ENCODE results near the gene TCF7L2.

The TCF7L2 gene

DNA sequence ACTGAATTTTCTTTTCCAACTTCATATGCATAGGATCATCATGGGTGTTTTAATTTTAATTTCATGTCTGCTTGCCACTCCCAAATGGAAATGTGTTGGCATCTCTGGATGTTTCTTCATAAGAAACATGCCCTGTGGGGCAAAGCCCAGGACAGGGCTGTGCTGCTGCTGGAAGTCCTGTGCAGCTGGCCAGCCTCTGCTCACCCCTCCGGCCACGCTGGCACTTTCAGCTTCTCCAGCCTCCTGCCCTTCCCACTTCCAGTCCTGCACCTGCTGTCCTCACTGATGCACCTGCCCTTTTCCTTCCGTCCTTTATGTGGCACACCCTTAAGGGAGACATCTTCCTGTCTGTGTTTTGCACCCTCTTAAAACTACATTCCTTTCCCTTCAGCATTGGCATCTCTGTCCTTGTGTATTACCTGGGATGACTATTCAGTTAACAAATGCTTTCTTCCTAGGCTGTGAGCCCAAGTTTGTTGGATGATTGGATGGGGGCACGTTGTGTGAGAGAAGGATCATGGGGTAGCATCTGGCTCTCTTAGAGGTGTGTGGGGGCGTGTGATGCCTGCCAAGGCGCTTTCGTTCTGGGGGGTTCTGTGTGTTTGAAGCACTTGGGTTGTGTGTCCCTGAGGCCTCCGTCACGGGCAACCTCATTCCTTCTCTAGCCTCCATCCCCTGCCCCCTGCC, 56.8 kb downstream of the TCF7L2 start:
- TF ChIP-seq, protein P1, sequence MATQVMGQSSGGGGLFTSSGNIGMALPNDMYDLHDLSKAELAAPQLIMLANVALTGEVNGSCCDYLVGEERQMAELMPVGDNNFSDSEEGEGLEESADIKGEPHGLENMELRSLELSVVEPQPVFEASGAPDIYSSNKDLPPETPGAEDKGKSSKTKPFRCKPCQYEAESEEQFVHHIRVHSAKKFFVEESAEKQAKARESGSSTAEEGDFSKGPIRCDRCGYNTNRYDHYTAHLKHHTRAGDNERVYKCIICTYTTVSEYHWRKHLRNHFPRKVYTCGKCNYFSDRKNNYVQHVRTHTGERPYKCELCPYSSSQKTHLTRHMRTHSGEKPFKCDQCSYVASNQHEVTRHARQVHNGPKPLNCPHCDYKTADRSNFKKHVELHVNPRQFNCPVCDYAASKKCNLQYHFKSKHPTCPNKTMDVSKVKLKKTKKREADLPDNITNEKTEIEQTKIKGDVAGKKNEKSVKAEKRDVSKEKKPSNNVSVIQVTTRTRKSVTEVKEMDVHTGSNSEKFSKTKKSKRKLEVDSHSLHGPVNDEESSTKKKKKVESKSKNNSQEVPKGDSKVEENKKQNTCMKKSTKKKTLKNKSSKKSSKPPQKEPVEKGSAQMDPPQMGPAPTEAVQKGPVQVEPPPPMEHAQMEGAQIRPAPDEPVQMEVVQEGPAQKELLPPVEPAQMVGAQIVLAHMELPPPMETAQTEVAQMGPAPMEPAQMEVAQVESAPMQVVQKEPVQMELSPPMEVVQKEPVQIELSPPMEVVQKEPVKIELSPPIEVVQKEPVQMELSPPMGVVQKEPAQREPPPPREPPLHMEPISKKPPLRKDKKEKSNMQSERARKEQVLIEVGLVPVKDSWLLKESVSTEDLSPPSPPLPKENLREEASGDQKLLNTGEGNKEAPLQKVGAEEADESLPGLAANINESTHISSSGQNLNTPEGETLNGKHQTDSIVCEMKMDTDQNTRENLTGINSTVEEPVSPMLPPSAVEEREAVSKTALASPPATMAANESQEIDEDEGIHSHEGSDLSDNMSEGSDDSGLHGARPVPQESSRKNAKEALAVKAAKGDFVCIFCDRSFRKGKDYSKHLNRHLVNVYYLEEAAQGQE (IDR thresholded peaks at IDR 0.05; ENCODE audit: insufficient read depth in 1 of 2, low read depth in 2 of 2, low read length in 2 of 2): no peak
- TF ChIP-seq SIN3A (IDR thresholded peaks at IDR 0.05; ENCODE audit: borderline replicate concordance, insufficient read depth, low read length) (no peak), POLR2AphosphoS5 (IDR thresholded peaks at IDR 0.05; ENCODE audit: low read depth, low read length) (no peak), FOXP2 (optimal IDR thresholded peaks at IDR 0.05; ENCODE audit: borderline replicate concordance, extremely low read depth, extremely low read length, insufficient read depth) (no peak), TAF1 (IDR thresholded peaks at IDR 0.05; ENCODE audit: borderline replicate concordance, insufficient read depth, low read length) (no peak)

DNA sequence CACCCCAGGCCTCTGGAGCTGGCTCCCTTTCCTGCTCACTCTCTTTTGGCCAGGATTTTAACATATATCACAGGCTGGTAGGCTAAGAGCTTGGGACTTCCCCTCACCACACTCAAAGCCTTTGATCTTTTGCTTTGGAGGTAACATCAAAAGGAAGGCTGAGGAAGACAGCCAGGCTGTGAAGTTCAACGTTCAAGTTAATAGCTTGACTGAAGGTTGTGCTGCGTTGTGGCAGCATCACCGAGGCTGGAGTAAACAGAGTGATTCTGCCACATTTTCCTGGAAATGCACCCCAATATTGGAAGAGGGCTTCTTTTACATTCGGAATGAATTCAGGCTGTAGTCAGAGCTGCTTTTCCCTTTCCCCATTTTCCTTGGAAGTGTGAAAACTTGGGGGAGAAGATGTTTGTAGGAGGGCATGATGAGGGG, 57.3 kb downstream of the TCF7L2 start:
- TF ChIP-seq TAF1 (IDR thresholded peaks at IDR 0.05; ENCODE audit: borderline replicate concordance, insufficient read depth, low read length): no peak
- no peak for TF ChIP-seq SIN3A (IDR thresholded peaks at IDR 0.05; ENCODE audit: borderline replicate concordance, insufficient read depth, low read length)
- TF ChIP-seq POLR2AphosphoS5 (IDR thresholded peaks at IDR 0.05; ENCODE audit: low read depth, low read length): no peak
- TF ChIP-seq, protein P1 (IDR thresholded peaks at IDR 0.05; ENCODE audit: insufficient read depth in 1 of 2, low read depth in 2 of 2, low read length in 2 of 2): no peak
- no peak for TF ChIP-seq FOXP2 (optimal IDR thresholded peaks at IDR 0.05; ENCODE audit: borderline replicate concordance, extremely low read depth, extremely low read length, insufficient read depth)

DNA sequence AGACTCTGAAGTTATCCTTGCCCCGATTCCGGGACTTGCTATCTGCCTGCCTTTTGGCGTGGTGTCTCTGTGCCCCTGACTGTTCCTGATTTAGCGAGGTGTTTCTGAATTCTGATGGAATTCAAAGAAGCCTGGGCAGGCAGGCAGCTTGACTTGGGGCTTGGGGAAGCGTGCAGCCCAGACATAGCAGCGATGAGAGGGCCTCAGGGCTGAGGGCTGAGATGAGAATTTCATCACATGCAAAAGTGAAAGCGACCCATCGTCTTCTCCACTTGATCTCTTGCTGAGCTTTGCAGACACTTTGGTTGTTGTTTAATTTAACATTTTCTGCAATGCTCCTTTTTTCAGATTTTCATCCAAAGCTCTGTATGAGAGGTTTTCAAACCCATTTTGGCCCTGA, 57.8 kb downstream of the TCF7L2 start:
- TF ChIP-seq POLR2AphosphoS5 (IDR thresholded peaks at IDR 0.05; ENCODE audit: low read depth, low read length) (no peak), FOXP2 (optimal IDR thresholded peaks at IDR 0.05; ENCODE audit: borderline replicate concordance, extremely low read depth, extremely low read length, insufficient read depth) (no peak), TAF1 (IDR thresholded peaks at IDR 0.05; ENCODE audit: borderline replicate concordance, insufficient read depth, low read length) (no peak), SIN3A (IDR thresholded peaks at IDR 0.05; ENCODE audit: borderline replicate concordance, insufficient read depth, low read length) (no peak)
- TF ChIP-seq, protein P1 (IDR thresholded peaks at IDR 0.05; ENCODE audit: insufficient read depth in 1 of 2, low read depth in 2 of 2, low read length in 2 of 2): no peak

DNA sequence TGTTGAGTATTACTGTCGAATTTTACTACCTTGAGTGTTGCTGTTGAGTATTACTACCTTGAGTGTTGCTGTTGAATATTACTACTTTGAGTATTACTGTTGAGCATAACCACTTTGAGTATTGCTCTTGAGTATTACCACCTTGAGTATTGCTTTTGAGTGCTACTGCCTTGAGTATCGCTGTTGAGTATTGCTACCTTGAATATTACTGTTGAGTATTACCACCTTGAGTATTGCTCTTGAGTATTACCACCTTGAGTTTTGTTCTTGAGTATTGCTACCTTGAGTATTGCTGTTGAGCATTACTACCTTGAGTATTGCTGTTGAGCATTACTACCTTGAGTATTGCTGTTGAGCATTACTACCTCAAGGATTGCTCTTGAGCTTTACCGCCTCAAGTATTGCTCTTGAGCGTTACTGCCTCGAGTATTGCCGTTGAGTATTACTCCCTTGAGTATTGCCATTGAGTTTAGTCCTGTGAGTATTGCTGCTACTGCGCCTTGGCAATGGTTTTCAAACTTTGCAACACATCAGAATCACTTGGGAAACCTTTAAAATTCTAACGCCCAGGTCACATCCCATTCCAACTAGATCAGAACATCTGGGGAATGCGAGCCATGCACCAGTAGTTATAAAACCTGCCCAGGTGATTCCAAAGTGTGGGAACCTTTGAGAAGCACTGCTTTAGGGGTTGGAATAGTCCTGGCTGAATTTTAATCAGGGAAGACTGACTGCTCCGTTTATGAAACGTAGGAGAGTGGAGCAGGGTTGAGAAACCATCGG, 61.7 kb downstream of the TCF7L2 start:
- no peak for TF ChIP-seq SIN3A (IDR thresholded peaks at IDR 0.05; ENCODE audit: borderline replicate concordance, insufficient read depth, low read length)
- no peak for TF ChIP-seq POLR2AphosphoS5 (IDR thresholded peaks at IDR 0.05; ENCODE audit: low read depth, low read length)
- TF ChIP-seq FOXP2 (optimal IDR thresholded peaks at IDR 0.05; ENCODE audit: borderline replicate concordance, extremely low read depth, extremely low read length, insufficient read depth): no peak
- no peak for TF ChIP-seq TAF1 (IDR thresholded peaks at IDR 0.05; ENCODE audit: borderline replicate concordance, insufficient read depth, low read length)
- TF ChIP-seq, protein P1 (IDR thresholded peaks at IDR 0.05; ENCODE audit: insufficient read depth in 1 of 2, low read depth in 2 of 2, low read length in 2 of 2): no peak

All from PFSK-1 (cell line).